GM19099 (cell line): Measurements from ENCODE around the gene CAMTA1.

ENCODE experiments used
- POLR2A ChIP-seq: IDR thresholded peaks from 3 replicates; pipeline ENCODE4 v1.6.1; 2011; ENCODE audit warnings: low read depth; ENCODE audit not compliant: insufficient read length; ENCODE audit errors: extremely low read depth

CAMTA1 gene

GRCh38 chr1:7562729-7563605, 777.7 kb downstream of the CAMTA1 start:
- TF ChIP-seq POLR2A = no peak

GRCh38 chr1:7564137-7564536, 778.9 kb downstream of the CAMTA1 start:
- no peak for TF ChIP-seq POLR2A

GRCh38 chr1:7565099-7565750, 780.0 kb downstream of the CAMTA1 start:
- TF ChIP-seq POLR2A = no peak

- TF ChIP-seq POLR2A = no peak
Observed at GRCh38 chr1:7566417-7567375, 781.4 kb downstream of the CAMTA1 start.

- no peak for TF ChIP-seq POLR2A
Observed at GRCh38 chr1:7567376-7567775, 782.1 kb downstream of the CAMTA1 start.

- TF ChIP-seq POLR2A = no peak
Observed at GRCh38 chr1:7568053-7568452, 782.8 kb downstream of the CAMTA1 start.

GRCh38 chr1:7568901-7569524, 783.8 kb downstream of the CAMTA1 start:
- TF ChIP-seq POLR2A = no peak

- TF ChIP-seq POLR2A = no peak
Observed at GRCh38 chr1:7570311-7570710, 785.1 kb downstream of the CAMTA1 start.

- no peak for TF ChIP-seq POLR2A
Observed at GRCh38 chr1:7572654-7573152, 787.4 kb downstream of the CAMTA1 start.

- TF ChIP-seq POLR2A = no peak
Observed at GRCh38 chr1:7573481-7573880, 788.2 kb downstream of the CAMTA1 start.

- TF ChIP-seq POLR2A = no peak
Observed at GRCh38 chr1:7574121-7575040, 789.1 kb downstream of the CAMTA1 start.

GRCh38 chr1:7575041-7575400, 789.8 kb downstream of the CAMTA1 start:
- no peak for TF ChIP-seq POLR2A

- no peak for TF ChIP-seq POLR2A
Observed at GRCh38 chr1:7576946-7577657, 791.8 kb downstream of the CAMTA1 start.

GRCh38 chr1:7578206-7578605, 793.0 kb downstream of the CAMTA1 start:
- TF ChIP-seq POLR2A = no peak

GRCh38 chr1:7579016-7579415, 793.8 kb downstream of the CAMTA1 start:
- no peak for TF ChIP-seq POLR2A
